Right lobe of liver (tissue), 4 donors: ENCODE results near the gene IGFBP2.

Source experiments
- CTCF ChIP-seq, 4 donors: fragments of 200-600 bp in 3 of 4; fragments of 450-650 bp in 1 of 4; IDR thresholded peaks; one replicate each; pipeline versions ENCODE4 v1.5.1 to v1.8.0; 2016 to 2022; ENCODE audit warnings: antibody characterized with exemption in 4 of 4, mild to moderate bottlenecking in 2 of 4
- POLR2A ChIP-seq: fragments of 450-650 bp; IDR thresholded peaks from one replicate; pipeline ENCODE4 v1.6.1; 2017; ENCODE audit warnings: antibody characterized with exemption, mild to moderate bottlenecking
- donor health status: DM: no; HTN: no; CAD: no.
- donor health status: DM: no; HTN: no; CAD: no.
- donor health status: DM: no; HTN: yes; CAD: no.

- TF ChIP-seq CTCF (IDR thresholded peaks at IDR 0.05) (no peak), POLR2A (no peak)
Observed at GRCh38 chr2:216671791-216672343, 38.6 kb downstream of the IGFBP2 start.
